A673 (cell line): ENCODE results near the gene ETAA1. TPM values are rescaled to one million over a fixed set of nuclear protein-coding genes. Genes with fewer than 3 reads are reported as not detected.

Experiments used
- BruUV-seq: library from RNA; stranded (reverse); fragments of 400-500 nt; replicated peaks from 2 replicates; lab custom pipeline; 2021; lab: Mats Ljungman, UMichigan
- CTCF ChIA-PET: fragments of 300-600 bp; sonication (Branson Sonifier 250); formaldehyde crosslinking; loops from one replicate; lab custom pipeline; 2022; ENCODE audit warnings: antibody characterized with exemption; lab: Charles Lee
- POLR2A ChIA-PET: fragments of 300-600 bp; sonication (Branson Sonifier 250); formaldehyde crosslinking; loops from one replicate; lab custom pipeline; 2022; ENCODE audit warnings: antibody characterized with exemption; ENCODE audit not compliant: low non-redundant PET; lab: Charles Lee
- DNase-seq: peaks from one replicate; pipeline ENCODE4 v3.0.0-alpha.2; 2015; ENCODE audit warnings: low spot score
- H3K27ac ChIP-seq: fragments of 200-600 bp; sonication (generic); 2 replicates; pipeline ENCODE4 v1.5.1; 2016; ENCODE audit warnings: mixed run types, low read depth, mild to moderate bottlenecking, mixed read lengths, antibody characterized with exemption, low read length; ENCODE audit not compliant: poor library complexity, severe bottlenecking
- H3K27me3 ChIP-seq: fragments of 200-600 bp; sonication (generic); replicated peaks from 2 replicates; pipeline ENCODE4 v1.6.1; 2017; ENCODE audit warnings: mixed run types, low read depth, mild to moderate bottlenecking, mixed read lengths, antibody characterized with exemption, low read length; ENCODE audit not compliant: insufficient read depth, poor library complexity
- H3K36me3 ChIP-seq: fragments of 200-600 bp; sonication (generic); 2 replicates; pipeline ENCODE4 v1.6.1; 2016; ENCODE audit warnings: mixed run types, mild to moderate bottlenecking, mixed read lengths, antibody characterized with exemption, low read length; ENCODE audit not compliant: insufficient read depth, poor library complexity, severe bottlenecking
- H3K4me1 ChIP-seq: fragments of 200-600 bp; sonication (generic); 2 replicates; pipeline ENCODE4 v1.6.1; 2017; ENCODE audit warnings: mixed run types, mild to moderate bottlenecking, mixed read lengths, antibody characterized with exemption, low read length; ENCODE audit not compliant: insufficient read depth, poor library complexity, severe bottlenecking
- H3K4me3 ChIP-seq: fragments of 200-600 bp; sonication (generic); 2 replicates; pipeline ENCODE4 v1.5.1; 2016; ENCODE audit warnings: low read depth, mixed run types, mild to moderate bottlenecking, mixed read lengths, low read length; ENCODE audit not compliant: poor library complexity, severe bottlenecking
- H3K9me3 ChIP-seq: fragments of 200-600 bp; sonication (generic); 2 replicates; pipeline ENCODE4 v1.6.1; 2016; ENCODE audit warnings: mixed run types, low read depth, mild to moderate bottlenecking, mixed read lengths, antibody characterized with exemption, low read length; ENCODE audit not compliant: poor library complexity, severe bottlenecking
- EZH2 ChIP-seq: fragments of 200-600 bp; sonication (generic); IDR thresholded peaks from 2 replicates; pipeline ENCODE4 v1.6.1; 2017; ENCODE audit warnings: borderline replicate concordance, low read depth, mild to moderate bottlenecking, mixed read lengths, antibody characterized with exemption, low read length; ENCODE audit not compliant: poor library complexity, severe bottlenecking
- intact Hi-C: fragments of 100-400 bp; cut with micrococcal nuclease; formaldehyde crosslinking; loops from one replicate; pipeline ENCODE4 v1.10.0; 2022; ENCODE audit not compliant: unreplicated experiment
- total RNA-seq: library from RNA; stranded (reverse); gene quantifications from 2 replicates; pipeline ENCODE4 v1.2.3, GENCODE V29; 2021
- TF ChIP-seq, protein P1 (sequence below): fragments of 300-800, 200-600 bp; sonication (generic); conservative IDR thresholded peaks from 2 replicates; pipeline ENCODE4 v1.5.1; 2017; ENCODE audit warnings: low read depth, mild to moderate bottlenecking, antibody characterized with exemption, low read length, moderate library complexity, mixed read lengths

The ETAA1 gene
- total RNA-seq, 1 experiment from 2014 or later: 17.2 TPM

DNA sequence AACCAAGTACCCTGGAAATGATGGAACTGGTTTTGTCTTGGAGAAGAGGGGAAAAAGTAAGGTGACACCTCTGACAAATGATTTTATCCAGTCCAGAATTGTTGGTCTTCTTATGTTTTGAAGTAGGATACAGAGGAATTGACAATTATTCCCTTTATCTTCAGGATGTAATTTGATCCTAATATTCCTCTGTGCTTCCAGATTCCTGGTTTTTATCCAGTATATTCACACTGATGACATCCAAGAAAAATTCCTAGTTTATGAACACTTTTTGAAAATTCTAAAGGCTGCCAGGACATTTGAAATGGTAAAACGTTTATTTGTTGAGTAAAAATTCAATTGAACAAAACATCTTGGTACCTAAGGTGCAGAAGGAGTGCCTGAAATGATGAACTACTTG, 22.2 kb upstream of the ETAA1 start:
- no peak for DNase-seq
- POLR2A ChIA-PET: no interaction called here
- H3K4me3 ChIP-seq: no peak overlapping the region
- intact Hi-C loops: no loop called here
- H3K4me1 ChIP-seq: no peaks in the 10 kb centered on the region
- BruUV-seq: no TSS peak
- H3K27ac ChIP-seq: no peak overlapping the region
- no peaks in the 10 kb centered on the region for H3K27me3 ChIP-seq
- no peaks in the 10 kb centered on the region for H3K9me3 ChIP-seq
- TF ChIP-seq, protein P1, sequence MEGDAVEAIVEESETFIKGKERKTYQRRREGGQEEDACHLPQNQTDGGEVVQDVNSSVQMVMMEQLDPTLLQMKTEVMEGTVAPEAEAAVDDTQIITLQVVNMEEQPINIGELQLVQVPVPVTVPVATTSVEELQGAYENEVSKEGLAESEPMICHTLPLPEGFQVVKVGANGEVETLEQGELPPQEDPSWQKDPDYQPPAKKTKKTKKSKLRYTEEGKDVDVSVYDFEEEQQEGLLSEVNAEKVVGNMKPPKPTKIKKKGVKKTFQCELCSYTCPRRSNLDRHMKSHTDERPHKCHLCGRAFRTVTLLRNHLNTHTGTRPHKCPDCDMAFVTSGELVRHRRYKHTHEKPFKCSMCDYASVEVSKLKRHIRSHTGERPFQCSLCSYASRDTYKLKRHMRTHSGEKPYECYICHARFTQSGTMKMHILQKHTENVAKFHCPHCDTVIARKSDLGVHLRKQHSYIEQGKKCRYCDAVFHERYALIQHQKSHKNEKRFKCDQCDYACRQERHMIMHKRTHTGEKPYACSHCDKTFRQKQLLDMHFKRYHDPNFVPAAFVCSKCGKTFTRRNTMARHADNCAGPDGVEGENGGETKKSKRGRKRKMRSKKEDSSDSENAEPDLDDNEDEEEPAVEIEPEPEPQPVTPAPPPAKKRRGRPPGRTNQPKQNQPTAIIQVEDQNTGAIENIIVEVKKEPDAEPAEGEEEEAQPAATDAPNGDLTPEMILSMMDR: no peak
- no peak for TF ChIP-seq EZH2
- H3K36me3 ChIP-seq: no peaks in the 10 kb centered on the region
- CTCF ChIA-PET: no interaction called here

DNA sequence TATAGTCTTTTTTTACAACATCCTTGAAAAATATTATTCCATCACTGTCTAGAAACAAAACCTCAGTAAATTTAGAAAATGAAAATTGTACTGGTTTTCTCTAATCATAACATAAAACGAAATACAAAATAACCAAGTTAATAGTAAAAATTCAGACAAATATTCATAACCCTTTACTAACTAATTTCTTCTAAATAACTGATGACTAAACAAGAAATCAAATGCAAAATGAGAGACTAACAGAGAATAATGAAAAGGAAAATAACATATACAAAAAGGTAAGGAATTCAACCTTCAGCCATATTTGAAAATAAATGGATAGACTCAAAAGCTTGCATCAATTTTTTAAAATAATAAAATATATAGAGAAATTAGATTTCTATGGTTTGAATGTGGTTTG, 18.6 kb upstream of the ETAA1 start:
- ChIA-PET POLR2A (no interaction called here), CTCF (no interaction called here)
- Histone ChIP-seq H3K27me3 (no peaks in the 10 kb centered on the region), H3K9me3 (no peaks in the 10 kb centered on the region), H3K4me3 (no peak overlapping the region), H3K36me3 (no peaks in the 10 kb centered on the region), H3K4me1 (no peaks in the 10 kb centered on the region), H3K27ac (no peak overlapping the region)
- no TSS peak for BruUV-seq
- DNase-seq: no peak
- intact Hi-C loops: no loop called here
- no peak for TF ChIP-seq EZH2
- TF ChIP-seq, protein P1: no peak

DNA sequence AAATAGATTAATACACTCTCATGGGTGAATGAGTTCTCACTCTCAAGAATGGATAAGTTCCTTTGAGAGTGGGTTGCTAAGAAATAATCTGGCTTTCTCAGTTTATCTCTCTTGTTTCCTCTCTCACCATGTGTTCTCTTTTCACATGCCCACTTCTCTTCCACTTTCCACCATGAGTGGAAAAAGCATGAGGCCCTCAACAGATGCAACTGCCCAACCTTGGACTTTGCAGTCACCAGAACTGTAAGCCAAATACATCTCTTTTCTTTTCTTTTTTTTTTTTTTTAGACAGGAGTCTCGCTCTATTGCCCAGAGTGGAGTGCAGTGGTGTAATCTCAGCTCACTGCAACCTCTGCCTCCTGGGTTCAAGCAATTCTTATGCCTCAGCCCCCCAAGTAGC, 18.1 kb upstream of the ETAA1 start:
- H3K9me3 ChIP-seq: no peaks in the 10 kb centered on the region
- TF ChIP-seq, protein P1: no peak
- TF ChIP-seq EZH2: no peak
- H3K27me3 ChIP-seq: no peaks in the 10 kb centered on the region
- H3K4me3 ChIP-seq: no peak overlapping the region
- no peak overlapping the region for H3K27ac ChIP-seq
- H3K4me1 ChIP-seq: no peaks in the 10 kb centered on the region
- ChIA-PET POLR2A (no interaction called here), CTCF (no interaction called here)
- H3K36me3 ChIP-seq: no peaks in the 10 kb centered on the region
- no peak for DNase-seq
- BruUV-seq: no TSS peak
- intact Hi-C loops: no loop called here
